ENCODE data around the gene MXD3.
"Not testable (repeated sequence)": the region's sequence is repeated elsewhere in the genome, so short reads cannot be mapped to it uniquely, and the experiment has no call there.

Gene MXD3

GRCh38 chr5:177301503-177302165 is 10.1 kb downstream of the MXD3 start:
- DNase-seq: no peak

GRCh38 chr5:177300951-177301350 is 10.7 kb downstream of the MXD3 start:
- no peak for DNase-seq

- peak; percentile 66 for DNase-seq
These were observed 11.3 kb downstream of the MXD3 start for GRCh38 chr5:177300236-177300880.

- DNase-seq: no peak
These were observed 12.0 kb downstream of the MXD3 start for GRCh38 chr5:177299697-177300096.

GRCh38 chr5:177297922-177298321 is 13.8 kb downstream of the MXD3 start:
- no peak for DNase-seq

- DNase-seq: no peak
These were observed 15.1 kb downstream of the MXD3 start for GRCh38 chr5:177296581-177296980.

GRCh38 chr5:177295924-177296323 is 15.8 kb downstream of the MXD3 start:
- no peak for DNase-seq

GRCh38 chr5:177294632-177295031 is 17.1 kb downstream of the MXD3 start:
- DNase-seq: no peak

- DNase-seq: no peak
These were observed 17.7 kb downstream of the MXD3 start for GRCh38 chr5:177293819-177294581.

GRCh38 chr5:177291735-177292134 is 20.0 kb downstream of the MXD3 start:
- no peak for DNase-seq

GRCh38 chr5:177290816-177291596 is 20.7 kb downstream of the MXD3 start:
- DNase-seq: no peak

- DNase-seq: no peak
These were observed 23.5 kb downstream of the MXD3 start for GRCh38 chr5:177288191-177288590.

GRCh38 chr5:177276886-177277285 is 34.8 kb downstream of the MXD3 start:
- DNase-seq: no peak

GRCh38 chr5:177275883-177276282 is 35.8 kb downstream of the MXD3 start:
- DNase-seq: no peak

- no peak for DNase-seq
These were observed 40.6 kb downstream of the MXD3 start for GRCh38 chr5:177271113-177271512.

GRCh38 chr5:177270653-177271052 is 41.0 kb downstream of the MXD3 start:
- no peak for DNase-seq

- no peak for DNase-seq
These were observed 41.7 kb downstream of the MXD3 start for GRCh38 chr5:177269976-177270375.

- no peak for DNase-seq
These were observed 42.3 kb downstream of the MXD3 start for GRCh38 chr5:177269232-177269895.

- DNase-seq: no peak
These were observed 46.3 kb downstream of the MXD3 start for GRCh38 chr5:177265395-177265794.

- DNase-seq: no peak
These were observed 47.5 kb downstream of the MXD3 start for GRCh38 chr5:177264178-177264577.

GRCh38 chr5:177261510-177261909 is 50.2 kb downstream of the MXD3 start:
- no peak for DNase-seq

- DNase-seq: no peak
These were observed 50.7 kb downstream of the MXD3 start for GRCh38 chr5:177260961-177261360.

GRCh38 chr5:177258711-177259110 is 53.0 kb downstream of the MXD3 start:
- not testable (repeated sequence) for DNase-seq

All from fibroblast of skin of right quadriceps (primary cell).